Vagina (tissue), 2 donors: Measurements from ENCODE around the gene DCC. TPM values are rescaled to one million over a fixed set of nuclear protein-coding genes. Genes with fewer than 3 reads are reported as not detected.

Source experiments
- DNase-seq, 2 donors: peaks; one replicate each; pipeline ENCODE4 v3.0.0-alpha.2; 2017; ENCODE audit errors: extremely low spot score in 2 of 2
- H3K27ac ChIP-seq: fragments of 200-600 bp; sonication (generic); one replicate; pipeline ENCODE4 v1.5.1; 2019
- H3K27me3 ChIP-seq: fragments of 200-600 bp; sonication (generic); one replicate; pipeline ENCODE4 v1.5.1; 2019
- H3K36me3 ChIP-seq, 2 donors: fragments of 200-600 bp; sonication (generic); one replicate each; pipeline ENCODE4 v1.5.1; 2017 to 2019
- H3K4me1 ChIP-seq: fragments of 200-600 bp; sonication (generic); one replicate; pipeline ENCODE4 v1.5.1; 2019
- H3K4me3 ChIP-seq, 2 donors: fragments of 200-600 bp; sonication (generic); 1 replicate in 1 of 2; 2 replicates in 1 of 2; pipeline ENCODE4 v1.5.1; 2016 to 2019
- H3K9me3 ChIP-seq: fragments of 200-600 bp; sonication (generic); one replicate; pipeline ENCODE4 v1.5.1; 2019
- POLR2A ChIP-seq, 2 donors: fragments of 450-650 bp; IDR thresholded peaks; one replicate each; pipeline ENCODE4 v1.6.1; 2017; ENCODE audit warnings: antibody characterized with exemption in 2 of 2, mild to moderate bottlenecking in 2 of 2, moderate library complexity in 2 of 2
- POLR2AphosphoS5 ChIP-seq, 2 donors: sonication (generic); formaldehyde crosslinking; IDR thresholded peaks; one replicate each; pipeline ENCODE4 v1.9.0; 2017; ENCODE audit warnings: antibody characterized with exemption in 2 of 2, mild to moderate bottlenecking in 2 of 2, low read depth in 1 of 2; ENCODE audit not compliant: insufficient read depth in 1 of 2
- intact Hi-C: fragments of 100-400 bp; cut with DNase I; formaldehyde crosslinking; loops from one replicate; pipeline ENCODE4 v1.15.1; 2023
- total RNA-seq: library from RNA; depleted of rRNA; stranded (reverse); fragments of >200 nt; gene quantifications from one replicate; pipeline ENCODE4 v1.2.3, GENCODE V29; 2016
- TF ChIP-seq, protein P1 (sequence below), 3 experiments: fragments of 450-650 bp in 2 of 3; fragments of 200-600 bp in 1 of 3; sonication (generic) in 1 of 3; IDR thresholded peaks; one replicate each; pipeline ENCODE4 v1.5.1; 2017 to 2019; ENCODE audit warnings: antibody characterized with exemption in 3 of 3, mild to moderate bottlenecking in 2 of 3, moderate library complexity in 2 of 3

Gene DCC
- total RNA-seq, 1 donor from 2014 or later = not detected

DNA sequence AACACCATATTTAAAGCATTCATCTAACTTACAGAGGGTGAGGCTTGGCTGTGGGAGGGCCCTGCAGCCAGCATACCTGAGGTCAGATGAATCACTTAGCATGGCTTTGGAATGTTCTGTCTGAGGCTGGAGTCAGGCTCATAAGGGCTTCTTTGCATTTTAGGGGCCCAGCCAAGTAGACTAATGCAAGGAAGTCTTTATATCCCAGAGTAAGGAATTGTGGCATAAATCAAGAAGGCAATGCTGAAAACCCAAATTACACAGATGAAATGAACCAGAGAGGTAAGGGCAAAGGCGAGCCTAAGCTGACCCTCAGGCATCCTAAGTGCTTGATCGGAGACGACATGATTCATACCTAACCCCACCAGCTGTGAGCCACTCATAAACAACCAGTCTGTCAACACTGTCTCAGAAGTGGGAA, 383.6 kb downstream of the DCC start:
- Histone ChIP-seq H3K9me3 (no peaks in the 10 kb centered on the region), H3K27ac (no peak overlapping the region), H3K36me3 (no peaks in the 10 kb centered on the region), H3K27me3 (no peaks in the 10 kb centered on the region), H3K4me3 (no peak overlapping the region), H3K4me1 (no peaks in the 10 kb centered on the region)
- no peak for DNase-seq
- no peak for TF ChIP-seq POLR2AphosphoS5 (IDR thresholded peaks at IDR 0.05; ENCODE audit: insufficient read depth in 1 of 2, low read depth in 1 of 2)
- TF ChIP-seq, protein P1, sequence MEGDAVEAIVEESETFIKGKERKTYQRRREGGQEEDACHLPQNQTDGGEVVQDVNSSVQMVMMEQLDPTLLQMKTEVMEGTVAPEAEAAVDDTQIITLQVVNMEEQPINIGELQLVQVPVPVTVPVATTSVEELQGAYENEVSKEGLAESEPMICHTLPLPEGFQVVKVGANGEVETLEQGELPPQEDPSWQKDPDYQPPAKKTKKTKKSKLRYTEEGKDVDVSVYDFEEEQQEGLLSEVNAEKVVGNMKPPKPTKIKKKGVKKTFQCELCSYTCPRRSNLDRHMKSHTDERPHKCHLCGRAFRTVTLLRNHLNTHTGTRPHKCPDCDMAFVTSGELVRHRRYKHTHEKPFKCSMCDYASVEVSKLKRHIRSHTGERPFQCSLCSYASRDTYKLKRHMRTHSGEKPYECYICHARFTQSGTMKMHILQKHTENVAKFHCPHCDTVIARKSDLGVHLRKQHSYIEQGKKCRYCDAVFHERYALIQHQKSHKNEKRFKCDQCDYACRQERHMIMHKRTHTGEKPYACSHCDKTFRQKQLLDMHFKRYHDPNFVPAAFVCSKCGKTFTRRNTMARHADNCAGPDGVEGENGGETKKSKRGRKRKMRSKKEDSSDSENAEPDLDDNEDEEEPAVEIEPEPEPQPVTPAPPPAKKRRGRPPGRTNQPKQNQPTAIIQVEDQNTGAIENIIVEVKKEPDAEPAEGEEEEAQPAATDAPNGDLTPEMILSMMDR (IDR thresholded peaks at IDR 0.05) = no peak
- intact Hi-C loops = no loop called here

DNA sequence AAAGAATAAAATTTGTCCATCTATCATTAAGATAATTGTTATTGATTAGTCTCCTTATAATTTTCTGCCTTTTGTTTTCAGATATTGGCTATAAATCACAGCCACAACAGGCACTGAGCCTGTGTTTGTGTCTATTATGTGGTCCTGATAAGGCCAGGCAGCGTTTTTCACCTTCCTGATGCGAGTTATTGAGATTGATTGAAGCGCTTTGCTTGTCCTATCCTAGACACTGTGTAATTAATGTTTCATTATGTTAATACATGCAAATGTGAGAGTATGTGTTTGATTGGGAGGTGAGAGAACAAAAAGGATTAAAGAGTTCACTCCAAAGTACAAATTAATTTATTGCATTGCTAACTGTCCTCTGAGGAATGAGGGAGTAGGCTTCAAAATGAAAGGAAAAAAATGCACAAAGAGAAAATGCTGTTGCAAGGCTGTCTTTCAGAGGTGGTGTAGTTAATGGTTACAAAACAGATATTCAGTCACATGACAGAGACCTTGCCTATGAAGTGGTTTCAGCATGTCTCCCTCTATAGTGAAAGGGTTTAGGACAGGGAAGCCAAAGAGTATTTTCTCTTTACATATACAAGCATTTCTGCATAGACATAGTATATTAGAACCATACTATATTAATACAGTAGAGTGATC, 391.1 kb downstream of the DCC start:
- Histone ChIP-seq H3K9me3 (no peaks in the 10 kb centered on the region), H3K4me1 (no peaks in the 10 kb centered on the region), H3K36me3 (no peaks in the 10 kb centered on the region), H3K27me3 (no peaks in the 10 kb centered on the region), H3K27ac (no peak overlapping the region), H3K4me3 (no peak overlapping the region)
- no peak for DNase-seq
- TF ChIP-seq POLR2AphosphoS5 (IDR thresholded peaks at IDR 0.05; ENCODE audit: insufficient read depth in 1 of 2, low read depth in 1 of 2) (no peak), POLR2A (IDR thresholded peaks at IDR 0.05) (no peak)
- TF ChIP-seq, protein P1 (IDR thresholded peaks at IDR 0.05) = no peak
- intact Hi-C loops = no loop called here

DNA sequence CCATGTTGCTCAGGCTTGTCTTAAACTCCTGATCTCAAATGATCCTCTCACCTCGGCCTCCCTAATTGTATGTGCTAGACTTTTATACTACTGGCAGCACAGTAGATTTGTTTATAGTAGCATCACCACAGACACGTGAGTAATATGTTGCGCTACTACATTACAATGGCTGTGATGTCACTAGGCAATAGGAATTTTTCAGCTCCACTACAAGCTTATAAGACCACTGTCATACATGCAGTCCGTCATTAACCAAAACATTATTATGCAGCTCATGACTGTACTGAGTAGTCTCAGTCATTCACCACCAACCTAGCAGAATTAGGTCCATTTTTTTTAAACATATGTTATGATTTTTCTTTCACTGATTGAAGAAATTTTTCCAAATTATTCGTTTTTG, 398.9 kb downstream of the DCC start:
- intact Hi-C loops = no loop called here
- H3K4me1 ChIP-seq = no peaks in the 10 kb centered on the region
- H3K27me3 ChIP-seq = no peaks in the 10 kb centered on the region
- no peak overlapping the region for H3K27ac ChIP-seq
- TF ChIP-seq, protein P1 (IDR thresholded peaks at IDR 0.05) = no peak
- TF ChIP-seq POLR2AphosphoS5 (IDR thresholded peaks at IDR 0.05; ENCODE audit: insufficient read depth in 1 of 2, low read depth in 1 of 2) = no peak
- no peak for TF ChIP-seq POLR2A (IDR thresholded peaks at IDR 0.05)
- no peak overlapping the region for H3K4me3 ChIP-seq
- H3K9me3 ChIP-seq = no peaks in the 10 kb centered on the region
- H3K36me3 ChIP-seq = no peaks in the 10 kb centered on the region
- DNase-seq = no peak

DNA sequence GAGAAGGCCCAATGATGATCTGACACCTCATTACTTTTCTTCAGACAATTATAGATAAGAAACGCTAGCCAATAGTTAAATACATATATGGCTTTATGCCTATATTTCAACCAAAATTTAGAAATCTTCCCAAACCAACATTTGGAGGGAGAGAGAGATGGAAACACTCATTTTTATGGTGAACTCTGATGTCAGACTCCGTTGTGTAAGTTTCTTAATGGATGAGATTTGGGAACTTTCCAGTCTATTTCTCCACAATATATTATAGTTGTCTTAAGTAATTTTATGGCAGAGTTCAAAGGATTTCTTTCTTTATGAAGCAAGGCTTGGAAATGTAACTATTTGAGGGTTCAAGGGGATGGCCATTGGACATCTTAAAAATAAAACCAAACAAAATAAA, 407.0 kb downstream of the DCC start:
- no peak overlapping the region for H3K27ac ChIP-seq
- no peaks in the 10 kb centered on the region for H3K4me1 ChIP-seq
- intact Hi-C loops = no loop called here
- TF ChIP-seq, protein P1 (IDR thresholded peaks at IDR 0.05) = no peak
- no peaks in the 10 kb centered on the region for H3K27me3 ChIP-seq
- H3K36me3 ChIP-seq = no peaks in the 10 kb centered on the region
- no peaks in the 10 kb centered on the region for H3K9me3 ChIP-seq
- H3K4me3 ChIP-seq = no peak overlapping the region
- DNase-seq = no peak

DNA sequence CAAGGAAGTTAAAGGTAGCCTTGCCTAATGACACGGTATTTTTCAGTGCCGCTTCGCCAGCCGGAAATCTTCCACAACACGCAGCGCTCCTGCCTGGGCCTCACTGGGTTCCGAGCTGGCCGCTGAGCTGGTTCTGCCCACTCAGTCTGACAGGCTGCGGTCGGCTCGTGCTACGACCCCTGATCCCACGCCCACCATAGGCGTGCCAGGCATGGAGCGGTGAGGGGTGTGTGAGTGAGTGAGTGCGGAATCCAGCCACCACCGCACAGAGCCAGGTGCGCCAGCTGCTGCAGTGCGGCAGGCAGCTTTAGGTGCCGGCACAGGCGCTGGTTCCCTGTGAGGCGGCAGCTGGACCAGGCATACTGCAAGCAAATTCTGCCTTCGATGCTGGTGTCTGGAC, 407.9 kb downstream of the DCC start:
- DNase-seq = no peak
- intact Hi-C loops = no loop called here
- no peak for TF ChIP-seq POLR2A (IDR thresholded peaks at IDR 0.05)
- TF ChIP-seq POLR2AphosphoS5 (IDR thresholded peaks at IDR 0.05; ENCODE audit: insufficient read depth in 1 of 2, low read depth in 1 of 2) = no peak
- TF ChIP-seq, protein P1 (IDR thresholded peaks at IDR 0.05) = no peak
- Histone ChIP-seq H3K4me3 (no peak overlapping the region), H3K36me3 (no peaks in the 10 kb centered on the region), H3K27me3 (no peaks in the 10 kb centered on the region), H3K4me1 (no peaks in the 10 kb centered on the region), H3K27ac (no peak overlapping the region), H3K9me3 (no peaks in the 10 kb centered on the region)
